Psoas muscle (tissue), 8 donors: ENCODE measurements around the gene TSPOAP1. TPM values are rescaled to one million over a fixed set of nuclear protein-coding genes. Genes with fewer than 3 reads are reported as not detected.

Source experiments
- ATAC-seq, 4 donors: fragments of 200-7000 bp; cut with Tn5 transposase; one replicate each; pipeline ENCODE4 v1.9.1; 2020; ENCODE audit warnings: moderate library complexity in 3 of 4, mild to moderate bottlenecking in 2 of 4
- DNase-seq, 2 donors: peaks; one replicate each; pipeline ENCODE4 v3.0.0-alpha.2; 2020
- H3K27ac ChIP-seq: fragments of 200-600 bp; one replicate; pipeline ENCODE4 v1.8.0; 2022
- H3K27me3 ChIP-seq, 3 donors: fragments of 200-600 bp in 1 of 3; one replicate each; pipeline versions ENCODE4 v1.6.1 to v1.8.0; 2013 to 2022; ENCODE audit warnings: low read length in 2 of 3, mild to moderate bottlenecking in 2 of 3, moderate library complexity in 1 of 3; ENCODE audit not compliant: insufficient read depth in 3 of 3
- H3K36me3 ChIP-seq, 2 donors: fragments of 200-600 bp in 1 of 2; one replicate each; pipeline versions ENCODE4 v1.6.1 to v1.8.0; 2013 to 2022; ENCODE audit warnings: low read depth in 1 of 2, mild to moderate bottlenecking in 1 of 2, moderate library complexity in 1 of 2; ENCODE audit not compliant: insufficient read depth in 1 of 2
- H3K4me1 ChIP-seq: fragments of 200-600 bp; one replicate; pipeline ENCODE4 v1.8.0; 2022
- H3K4me3 ChIP-seq: fragments of 200-600 bp; one replicate; pipeline ENCODE4 v1.8.0; 2022; ENCODE audit warnings: mild to moderate bottlenecking
- H3K9me3 ChIP-seq: fragments of 200-600 bp; one replicate; pipeline ENCODE4 v1.8.0; 2022
- WGBS, 3 donors: extraction: QIAGEN DNeasy Blood & Tissue Kit; methylation state at CpG; one replicate each; pipeline versions ENCODE4 v1.1.6 to v1.1.7; 2013; 5-methylcytosine and 5-hydroxymethylcytosine counted together
- intact Hi-C, 2 donors: fragments of 100-400 bp; cut with DNase I; formaldehyde crosslinking; loops; one replicate each; pipeline versions ENCODE4 v1.11.0 to v1.14.2; 2022
- polyA plus RNA-seq, 3 donors: library from polyadenylated mRNA; stranded (reverse); fragments of 200-250 nt; gene quantifications; one replicate each; pipeline ENCODE4 v1.2.3, GENCODE V29; 2013
- total RNA-seq, 4 donors: library from RNA; stranded (reverse); fragmentation: NEBNext Ultra II Directional in 2 of 4; extraction: Animal tissue kit (Norgen Biotek cat#: 25700) in 2 of 4; gene quantifications; one replicate each; pipeline versions ENCODE4 v1.2.1 to v1.2.4, GENCODE V29; 2021 to 2023
- TF ChIP-seq, protein P1 (sequence below): fragments of 200-600 bp; IDR thresholded peaks from one replicate; pipeline ENCODE4 v1.8.0; 2022; ENCODE audit warnings: antibody characterized with exemption
- donor health status: healthy with polysubstance abuse.
- donor health status: DM: no; HTN: no; CAD: no; lungs with moderate emphysema.
- donor health status: Bipolar disorder and iron deficiency.
- donor health status: healthy.
- donor health status: DM: yes; HTN: yes; CAD: no.
- donor health status: DM: no; HTN: no; CAD: no.
- donor health status: DM: no; HTN: no; CAD: no.
- donor health status: DM: yes; HTN: yes; CAD: no.

TSPOAP1 gene
- total and polyA plus RNA-seq, 7 donors, result 0.40 to 6.6 (median 2.3) TPM

DNA sequence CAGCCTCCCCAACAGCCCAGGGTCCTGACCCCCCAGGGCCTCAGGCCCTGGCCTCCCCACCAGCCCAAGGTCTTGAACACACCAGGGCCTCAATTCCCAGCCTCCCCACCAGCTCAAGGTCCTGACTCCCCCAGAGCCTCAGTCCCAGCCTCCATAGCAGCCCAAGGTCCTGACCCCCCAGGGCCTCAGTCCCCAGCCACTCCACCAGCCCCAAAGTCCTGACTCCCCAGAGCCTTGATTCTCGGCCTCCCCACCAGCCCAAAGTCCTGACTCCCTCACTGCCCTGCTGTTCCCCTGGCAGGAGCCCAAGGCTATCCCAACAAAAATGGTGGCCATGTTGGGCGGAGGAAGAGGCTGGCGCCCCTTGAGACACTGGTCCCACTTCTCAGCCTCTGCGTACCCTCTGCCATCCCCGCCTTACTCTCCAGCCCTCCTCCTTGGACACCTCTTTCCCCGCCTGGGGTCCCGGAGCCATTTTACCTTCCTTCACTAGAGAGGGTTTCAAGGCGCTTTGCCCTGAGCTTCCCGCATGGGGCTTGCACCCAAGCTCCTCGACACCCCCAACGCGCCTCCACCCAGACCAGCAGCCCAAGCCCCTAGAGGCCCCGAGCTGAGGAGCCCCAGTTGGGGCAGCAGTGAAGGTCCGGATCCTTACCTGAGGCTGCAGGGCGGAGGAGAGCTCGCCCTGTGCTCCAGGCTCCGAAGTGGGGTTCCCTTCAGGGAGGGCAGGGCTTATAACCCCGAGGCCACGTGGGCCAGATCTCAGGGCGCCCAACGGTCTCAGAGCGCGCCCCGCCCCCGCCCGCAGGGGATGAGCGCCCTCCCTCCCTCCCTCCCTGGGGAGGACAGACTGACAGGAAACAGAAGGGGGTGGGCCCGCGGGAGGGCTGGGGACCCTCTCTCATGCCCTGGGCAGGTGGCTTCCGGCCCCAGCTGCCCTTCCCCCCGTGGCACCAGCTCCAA lies 3.5 kb upstream of the TSPOAP1 start:
- Histone ChIP-seq H3K4me3 (peak overlapping the region; percentile 52), H3K27ac (no peak overlapping the region), H3K36me3 (no peaks in the 10 kb centered on the region), H3K4me1 (no peaks in the 10 kb centered on the region), H3K27me3 (peaks cover 0 to 24% (median 7%) of the 10 kb centered on the region in 3 donors), H3K9me3 (no peaks in the 10 kb centered on the region)
- ATAC-seq (peak in 3 of 4 donors; percentile 35 to 48 (median 37)), DNase-seq (peak; percentile 65 to 84)
- TF ChIP-seq, protein P1, sequence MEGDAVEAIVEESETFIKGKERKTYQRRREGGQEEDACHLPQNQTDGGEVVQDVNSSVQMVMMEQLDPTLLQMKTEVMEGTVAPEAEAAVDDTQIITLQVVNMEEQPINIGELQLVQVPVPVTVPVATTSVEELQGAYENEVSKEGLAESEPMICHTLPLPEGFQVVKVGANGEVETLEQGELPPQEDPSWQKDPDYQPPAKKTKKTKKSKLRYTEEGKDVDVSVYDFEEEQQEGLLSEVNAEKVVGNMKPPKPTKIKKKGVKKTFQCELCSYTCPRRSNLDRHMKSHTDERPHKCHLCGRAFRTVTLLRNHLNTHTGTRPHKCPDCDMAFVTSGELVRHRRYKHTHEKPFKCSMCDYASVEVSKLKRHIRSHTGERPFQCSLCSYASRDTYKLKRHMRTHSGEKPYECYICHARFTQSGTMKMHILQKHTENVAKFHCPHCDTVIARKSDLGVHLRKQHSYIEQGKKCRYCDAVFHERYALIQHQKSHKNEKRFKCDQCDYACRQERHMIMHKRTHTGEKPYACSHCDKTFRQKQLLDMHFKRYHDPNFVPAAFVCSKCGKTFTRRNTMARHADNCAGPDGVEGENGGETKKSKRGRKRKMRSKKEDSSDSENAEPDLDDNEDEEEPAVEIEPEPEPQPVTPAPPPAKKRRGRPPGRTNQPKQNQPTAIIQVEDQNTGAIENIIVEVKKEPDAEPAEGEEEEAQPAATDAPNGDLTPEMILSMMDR, result no peak
- 74 to 79% (median 77%) methylated on average over 26 to 31 of the region's 31 CpGs for WGBS, 3 donors
- intact Hi-C loops, result no loop called here

DNA sequence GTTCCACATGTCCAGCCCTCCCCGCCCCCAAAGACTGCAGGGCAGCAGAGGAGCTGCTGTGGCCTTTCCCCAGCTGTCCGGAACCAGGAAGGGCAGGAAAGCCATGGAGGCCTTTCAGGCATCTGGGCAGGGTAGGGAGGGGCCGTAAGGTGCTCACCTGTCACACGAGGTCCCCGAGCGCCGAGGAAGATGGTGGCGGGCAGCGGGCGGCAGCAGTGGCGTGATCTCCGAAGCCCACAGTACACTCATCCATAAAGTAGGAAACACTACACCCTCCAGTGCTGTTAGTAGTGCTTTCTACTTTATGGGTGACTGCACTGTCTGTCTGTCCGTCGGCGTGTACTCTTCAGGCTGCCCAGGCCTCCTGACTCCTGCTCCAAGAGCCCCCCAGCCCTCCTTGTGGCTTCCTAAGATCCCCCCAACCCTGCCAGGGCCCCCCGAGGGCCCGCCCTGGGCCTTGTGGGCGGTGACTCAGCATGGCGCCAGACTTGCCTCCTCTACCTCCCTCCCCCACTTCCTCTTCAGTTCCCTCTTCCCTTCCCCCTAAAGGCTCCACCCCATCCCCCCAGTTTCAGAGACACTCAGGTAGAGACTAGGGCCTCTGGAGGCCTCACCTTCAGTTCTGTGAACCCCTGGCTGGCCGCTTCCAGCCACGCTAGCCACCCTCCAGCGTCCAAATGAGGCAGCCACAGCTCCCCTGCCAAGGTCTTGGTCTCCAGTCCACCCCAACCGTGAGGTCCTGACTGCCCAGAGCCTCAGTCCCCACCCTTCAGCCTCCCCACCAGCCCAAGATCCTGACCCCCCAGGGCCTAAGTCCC lies 2.6 kb upstream of the TSPOAP1 start:
- ATAC-seq (no peak), DNase-seq (no peak)
- intact Hi-C loops, result no loop called here
- Histone ChIP-seq H3K27ac (no peak overlapping the region), H3K27me3 (peaks cover 0 to 24% (median 7%) of the 10 kb centered on the region in 3 donors), H3K9me3 (no peaks in the 10 kb centered on the region), H3K4me3 (peak overlapping the region; percentile 52), H3K4me1 (no peaks in the 10 kb centered on the region), H3K36me3 (no peaks in the 10 kb centered on the region)
- 73 to 78% (median 77%) methylated on average over 23 of the region's 23 CpGs for WGBS, 3 donors
- TF ChIP-seq, protein P1, result no peak

DNA sequence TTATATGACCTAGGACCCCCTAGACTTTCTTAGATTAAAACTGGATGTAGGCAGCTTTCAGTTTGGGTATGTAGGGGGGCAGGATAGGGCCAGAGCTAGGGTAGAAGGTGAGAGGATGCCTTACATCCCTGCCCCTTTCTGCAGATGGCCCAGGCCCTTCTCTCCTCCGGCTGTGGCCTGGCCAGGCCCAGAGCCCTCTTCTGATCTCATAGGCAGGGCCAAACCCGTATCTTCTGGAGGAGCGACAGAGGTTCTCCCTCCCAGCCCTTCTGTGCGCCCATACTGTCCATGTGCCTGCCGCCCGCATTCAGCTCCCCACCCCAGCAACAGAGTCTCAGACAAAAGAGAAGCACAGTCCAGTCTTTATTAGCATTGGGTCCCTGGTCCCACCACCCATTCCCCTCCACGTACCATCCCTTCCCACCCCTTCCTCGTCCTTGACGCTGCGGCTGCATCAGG lies 2.0 kb upstream of the TSPOAP1 start:
- TF ChIP-seq, protein P1, result no peak
- intact Hi-C loops, result no loop called here
- Histone ChIP-seq H3K9me3 (no peaks in the 10 kb centered on the region), H3K27me3 (peaks cover 0 to 24% (median 7%) of the 10 kb centered on the region in 3 donors), H3K27ac (no peak overlapping the region), H3K36me3 (no peaks in the 10 kb centered on the region), H3K4me3 (peak overlapping the region; percentile 52), H3K4me1 (no peaks in the 10 kb centered on the region)
- ATAC-seq (no peak), DNase-seq (no peak)
- WGBS, 3 donors, result 73 to 85% (median 76%) methylated on average over 10 of the region's 10 CpGs

DNA sequence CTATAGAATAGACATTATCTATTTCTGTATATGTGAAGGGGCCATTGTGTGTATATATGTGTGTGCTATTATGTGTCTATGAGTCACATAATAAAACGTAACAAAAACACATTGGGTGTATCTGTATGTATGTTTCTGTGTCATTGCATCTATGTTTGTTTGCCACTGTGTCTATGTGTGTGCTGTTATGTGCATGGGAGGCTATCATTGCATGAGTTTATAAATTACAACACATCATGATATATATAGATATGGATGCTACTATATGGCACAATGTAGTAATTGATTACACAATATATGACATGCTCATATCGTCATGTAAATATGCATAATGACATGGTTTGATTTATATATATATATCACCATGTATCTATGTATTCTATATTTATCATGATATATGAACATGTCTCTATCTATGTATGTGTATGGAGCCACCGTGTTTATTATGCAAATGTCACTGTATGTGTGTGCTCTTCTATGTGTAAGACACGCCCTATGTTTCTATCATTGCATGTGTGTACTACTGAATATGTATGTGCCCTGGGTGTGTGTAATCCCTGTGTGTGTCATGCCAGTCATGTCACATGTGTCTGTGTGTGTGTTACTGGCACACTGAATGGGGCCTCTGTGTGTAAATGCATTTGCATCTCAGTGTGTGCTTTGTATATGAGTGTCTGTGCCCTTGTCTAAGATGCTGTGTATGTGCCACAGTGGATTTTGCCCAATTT lies 1.4 kb upstream of the TSPOAP1 start:
- H3K27me3 ChIP-seq, result peaks cover 0 to 24% (median 7%) of the 10 kb centered on the region in 3 donors
- H3K27ac ChIP-seq, result no peak overlapping the region
- TF ChIP-seq, protein P1, result no peak
- no peaks in the 10 kb centered on the region for H3K9me3 ChIP-seq
- H3K4me1 ChIP-seq, result peaks cover 3% of the 10 kb centered on the region
- WGBS, 3 donors, result 76 to 84% (median 79%) methylated on average over 4 of the region's 4 CpGs
- no peaks in the 10 kb centered on the region for H3K36me3 ChIP-seq
- intact Hi-C loops, result no loop called here
- DNase-seq (no peak), ATAC-seq (no peak)
- peak overlapping the region; percentile 52 for H3K4me3 ChIP-seq
